Measurements from ENCODE around the gene ATP2B3. TPM values are rescaled to one million over a fixed set of nuclear protein-coding genes. Genes with fewer than 3 reads are reported as not detected.

The ATP2B3 gene
- total and polyA plus RNA-seq, 2 donors (not counting 3 experiments of a cell fraction or from before 2014, with no cell fraction given) = 0.01 to 0.07 TPM

GRCh38 chrX:153485396-153486080 lies 31.9 kb upstream of the ATP2B3 start:
- CTCF ChIA-PET = interaction anchor here (0.9 to 1.3 kb wide), 2 partner anchors 9 to 15 kb away, joined by 3 to 5 read pairs; partner anchors contain the start of gene HAUS7
- POLR2A ChIA-PET = no interaction called here
- dilution Hi-C loops (cut with MboI; ENCODE audit: extremely low pct_ligation_motif_present, low sequenced_read_pairs) = no loop called here
- TF ChIP-seq POLR2AphosphoS5 (IDR thresholded peaks at IDR 0.05; ENCODE audit: insufficient read depth, low read depth, low read length) = no peak
- no peak for TF ChIP-seq CTCF (IDR thresholded peaks at IDR 0.05; ENCODE audit: extremely low read depth in 1 of 2, insufficient read depth in 1 of 2, low read depth in 1 of 2, low read length in 2 of 2)
- TF ChIP-seq GATA2 (IDR thresholded peaks at IDR 0.05; ENCODE audit: insufficient read depth, insufficient read length, low read depth, low read length) = no peak
- no peak for TF ChIP-seq FOS (IDR thresholded peaks at IDR 0.05; ENCODE audit: borderline replicate concordance, insufficient read depth, low read length)
- TF ChIP-seq EZH2 (IDR thresholded peaks at IDR 0.05; ENCODE audit: borderline replicate concordance, low read depth, low read length, severe bottlenecking) = no peak
- no peak for TF ChIP-seq MAX (IDR thresholded peaks at IDR 0.05; ENCODE audit: insufficient read depth, insufficient read length)
- TF ChIP-seq JUN (IDR thresholded peaks at IDR 0.05; ENCODE audit: borderline replicate concordance, insufficient read depth, insufficient read length, low read depth) = no peak
- no peak for TF ChIP-seq POLR2A (IDR thresholded peaks at IDR 0.05; ENCODE audit: low read depth, low read length)
- TF ChIP-seq MYC (IDR thresholded peaks at IDR 0.05; ENCODE audit: low read depth, low read length) = no peak
- no TSS peak for BruUV-seq (replicated peaks)
- no peak overlapping the region for H3K27ac ChIP-seq (ENCODE audit: insufficient read depth, low read depth, low read length)
- H4K20me1 ChIP-seq (replicated peaks; ENCODE audit: control insufficient read depth, extremely low read depth, insufficient read depth, low read length) = no peaks in the 10 kb centered on the region
- no peak overlapping the region for H3K9ac ChIP-seq (replicated peaks; ENCODE audit: extremely low read depth, insufficient read depth, low read length)
- no peaks in the 10 kb centered on the region for H3K9me3 ChIP-seq (replicated peaks; ENCODE audit: control insufficient read depth, insufficient read depth, low read length)
- H3K4me1 ChIP-seq (ENCODE audit: control insufficient read depth, extremely low read depth, insufficient read depth, low read length) = peaks cover 24% of the 10 kb centered on the region
- H3K79me2 ChIP-seq (ENCODE audit: control insufficient read depth, insufficient read depth, low read length) = no peaks in the 10 kb centered on the region
- no peak overlapping the region for H2AFZ ChIP-seq (ENCODE audit: low read depth, low read length)
- no peaks in the 10 kb centered on the region for H3K27me3 ChIP-seq (ENCODE audit: control insufficient read depth in 2 of 2, insufficient read depth in 2 of 2, low read length in 2 of 2)
- H3K9me1 ChIP-seq (replicated peaks; ENCODE audit: control insufficient read depth, extremely low read depth, insufficient read depth, low read length) = no peaks in the 10 kb centered on the region
- H3K4me2 ChIP-seq (ENCODE audit: insufficient read depth, low read length) = no peak overlapping the region
- no peaks in the 10 kb centered on the region for H3K36me3 ChIP-seq (ENCODE audit: control insufficient read depth in 2 of 2, extremely low read depth in 1 of 2, insufficient read depth in 2 of 2, low read length in 2 of 2)
- intact Hi-C loops (cut with micrococcal nuclease) = no loop called here
- DNase-seq (ENCODE audit: low read depth, low spot score) = no peak
- no peak for FAIRE-seq
- no peak overlapping the region for H3K4me3 ChIP-seq (replicated peaks in 1 of 3; ENCODE audit: insufficient read depth in 1 of 3, low read depth in 1 of 3, low read length in 3 of 3)
